Endothelial cell of umbilical vein (primary cell): ENCODE data around the gene SCLT1.

Experiments used
- CTCF ChIP-seq, 2 donors: IDR thresholded peaks; 1 replicate in 1 of 2; 2 replicates in 1 of 2; pipeline ENCODE4 v1.5.1; 2011; ENCODE audit warnings: low read length in 2 of 2, mild to moderate bottlenecking in 2 of 2, moderate library complexity in 2 of 2, control low read depth in 1 of 2, inconsistent platforms in 1 of 2, low read depth in 1 of 2; ENCODE audit not compliant: insufficient read depth in 1 of 2; ENCODE audit errors: extremely low read depth in 1 of 2
- EZH2 ChIP-seq: IDR thresholded peaks from 2 replicates; pipeline ENCODE4 v1.6.1; 2012; ENCODE audit warnings: borderline replicate concordance, low read depth, mild to moderate bottlenecking, moderate library complexity, low read length, inconsistent platforms; ENCODE audit not compliant: severe bottlenecking
- FOS ChIP-seq: IDR thresholded peaks from 2 replicates; pipeline ENCODE4 v1.6.1; 2011; ENCODE audit warnings: mild to moderate bottlenecking, low read length, moderate library complexity, borderline replicate concordance; ENCODE audit not compliant: insufficient read depth
- JUN ChIP-seq: IDR thresholded peaks from 2 replicates; pipeline ENCODE4 v1.6.1; 2011; ENCODE audit warnings: borderline replicate concordance, low read depth; ENCODE audit not compliant: insufficient read length, insufficient read depth
- MAX ChIP-seq: IDR thresholded peaks from 2 replicates; pipeline ENCODE4 v1.6.1; 2011; ENCODE audit not compliant: insufficient read depth, insufficient read length
- POLR2A ChIP-seq: IDR thresholded peaks from 2 replicates; pipeline ENCODE4 v1.6.1; 2012; ENCODE audit warnings: low read depth, mild to moderate bottlenecking, control low read depth, low read length
- POLR2AphosphoS5 ChIP-seq: IDR thresholded peaks from 2 replicates; pipeline ENCODE4 v1.6.1; 2012; ENCODE audit warnings: low read depth, mild to moderate bottlenecking, control low read depth, low read length, moderate library complexity; ENCODE audit not compliant: insufficient read depth

- no peak for TF ChIP-seq EZH2
- no peak for TF ChIP-seq CTCF (IDR thresholded peaks at IDR 0.05; ENCODE audit: extremely low read depth in 1 of 2, insufficient read depth in 1 of 2, low read depth in 1 of 2, low read length in 2 of 2)
- no peak for TF ChIP-seq POLR2A
- TF ChIP-seq POLR2AphosphoS5 = no peak
- no peak for TF ChIP-seq FOS
- TF ChIP-seq MAX = no peak
- TF ChIP-seq JUN = no peak
Measured at GRCh38 chr4:128974136-128974581, 119.2 kb downstream of the SCLT1 start.
